Lower leg skin (tissue), 4 donors: ENCODE data around the gene MYO1A. TPM values are rescaled to one million over a fixed set of nuclear protein-coding genes. Genes with fewer than 3 reads are reported as not detected.

Experiments
- DNase-seq, 2 donors: peaks; one replicate each; pipeline ENCODE4 v3.0.0-alpha.2; 2019; ENCODE audit warnings: low spot score in 2 of 2
- H3K4me3 ChIP-seq: fragments of 200-600 bp; sonication (generic); 2 replicates; pipeline ENCODE4 v1.5.1; 2017; ENCODE audit warnings: mild to moderate bottlenecking, low read depth; ENCODE audit not compliant: poor library complexity, severe bottlenecking
- POLR2A ChIP-seq, 2 donors: fragments of 450-650 bp; IDR thresholded peaks; one replicate each; pipeline ENCODE4 v1.6.1; 2016 to 2017; ENCODE audit warnings: antibody characterized with exemption in 2 of 2, mild to moderate bottlenecking in 1 of 2, moderate library complexity in 1 of 2
- WGBS, 2 donors: methylation state at CpG; one replicate each; pipeline ENCODE4 v1.1.5; 2018; 5-methylcytosine and 5-hydroxymethylcytosine counted together
- intact Hi-C: fragments of 100-400 bp; cut with DNase I; formaldehyde crosslinking; loops from one replicate; pipeline ENCODE4 v1.15.0; 2023; ENCODE audit warnings: low total_unique reads
- total RNA-seq, 4 donors: library from RNA; depleted of rRNA; stranded (reverse); fragments of >200 nt; gene quantifications; one replicate each; pipeline ENCODE4 v1.1.0, GENCODE V29; 2016
- TF ChIP-seq, protein P1 (sequence below), 3 donors: fragments of 450-650 bp; IDR thresholded peaks; one replicate each; pipeline ENCODE4 v1.5.1; 2016; ENCODE audit warnings: antibody characterized with exemption in 3 of 3, mild to moderate bottlenecking in 3 of 3, moderate library complexity in 2 of 3

MYO1A gene
- total RNA-seq, 4 donors from 2014 or later, result 0.30 to 2.0 (median 0.39) TPM; not detected in 1

DNA sequence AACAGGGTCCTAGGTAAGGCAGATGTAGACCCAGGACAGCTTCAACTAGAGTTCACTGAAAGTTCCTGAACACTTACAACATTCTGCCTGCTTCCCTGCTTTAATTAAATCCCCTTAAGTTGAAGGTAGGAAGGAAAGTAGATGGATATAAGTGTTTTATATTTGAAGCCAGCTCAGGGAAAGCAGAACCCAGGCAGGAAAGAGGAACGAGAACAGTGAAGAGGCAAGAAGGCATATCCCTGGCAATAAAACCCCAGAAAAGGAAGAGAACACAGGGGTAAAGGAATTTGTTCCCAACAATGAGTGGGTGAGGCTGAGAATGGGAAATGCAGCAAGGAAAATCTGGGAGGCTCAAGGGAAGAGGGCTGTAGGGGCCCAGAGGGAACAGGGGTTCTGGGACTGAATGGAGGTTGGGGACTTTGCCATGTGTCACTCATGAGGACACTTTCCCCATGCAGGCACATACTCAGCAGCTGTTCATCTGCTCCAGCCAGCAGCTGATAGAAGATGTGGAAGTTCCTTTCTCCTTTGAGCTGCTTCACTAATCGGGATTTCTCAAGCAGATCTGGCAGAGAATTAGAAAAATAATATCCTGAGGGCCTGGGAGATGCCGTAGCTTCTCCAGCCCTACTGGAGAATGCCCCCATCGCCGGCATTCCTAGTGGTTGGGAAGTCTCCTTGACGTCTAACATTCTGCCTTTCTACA lies 3.7 kb downstream of the MYO1A start:
- intact Hi-C loops, result no loop called here
- DNase-seq, result no peak
- H3K4me3 ChIP-seq, result no peak overlapping the region
- TF ChIP-seq, protein P1, sequence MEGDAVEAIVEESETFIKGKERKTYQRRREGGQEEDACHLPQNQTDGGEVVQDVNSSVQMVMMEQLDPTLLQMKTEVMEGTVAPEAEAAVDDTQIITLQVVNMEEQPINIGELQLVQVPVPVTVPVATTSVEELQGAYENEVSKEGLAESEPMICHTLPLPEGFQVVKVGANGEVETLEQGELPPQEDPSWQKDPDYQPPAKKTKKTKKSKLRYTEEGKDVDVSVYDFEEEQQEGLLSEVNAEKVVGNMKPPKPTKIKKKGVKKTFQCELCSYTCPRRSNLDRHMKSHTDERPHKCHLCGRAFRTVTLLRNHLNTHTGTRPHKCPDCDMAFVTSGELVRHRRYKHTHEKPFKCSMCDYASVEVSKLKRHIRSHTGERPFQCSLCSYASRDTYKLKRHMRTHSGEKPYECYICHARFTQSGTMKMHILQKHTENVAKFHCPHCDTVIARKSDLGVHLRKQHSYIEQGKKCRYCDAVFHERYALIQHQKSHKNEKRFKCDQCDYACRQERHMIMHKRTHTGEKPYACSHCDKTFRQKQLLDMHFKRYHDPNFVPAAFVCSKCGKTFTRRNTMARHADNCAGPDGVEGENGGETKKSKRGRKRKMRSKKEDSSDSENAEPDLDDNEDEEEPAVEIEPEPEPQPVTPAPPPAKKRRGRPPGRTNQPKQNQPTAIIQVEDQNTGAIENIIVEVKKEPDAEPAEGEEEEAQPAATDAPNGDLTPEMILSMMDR (IDR thresholded peaks at IDR 0.05), result no peak
- no peak for TF ChIP-seq POLR2A (IDR thresholded peaks at IDR 0.05)
- 53 to 60% methylated on average over 6 of the region's 6 CpGs for WGBS, 2 donors

DNA sequence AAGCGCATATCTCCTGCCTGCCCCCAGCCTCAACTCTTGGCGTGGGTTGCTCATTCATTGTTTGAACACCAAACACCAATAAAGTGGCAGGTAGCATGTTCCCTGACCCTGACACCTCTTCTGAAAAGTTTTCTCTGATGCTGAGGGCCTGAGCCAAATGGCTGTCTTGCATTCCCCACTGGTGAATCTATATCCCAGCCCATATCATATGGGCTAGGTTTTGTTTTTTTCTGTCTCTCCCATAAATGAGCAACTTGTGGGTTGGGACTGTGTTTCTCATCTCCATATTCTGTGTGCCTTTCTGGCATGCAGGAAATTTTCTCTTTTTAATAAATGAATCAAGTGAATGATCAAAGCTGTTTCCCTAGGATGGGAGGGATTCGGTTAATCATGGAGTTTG lies 5.0 kb downstream of the MYO1A start:
- TF ChIP-seq, protein P1 (IDR thresholded peaks at IDR 0.05), result no peak
- TF ChIP-seq POLR2A (IDR thresholded peaks at IDR 0.05), result no peak
- H3K4me3 ChIP-seq, result no peak overlapping the region
- WGBS, 2 donors, result 91 to 93% methylated on average over 3 of the region's 3 CpGs
- intact Hi-C loops, result no loop called here
- no peak for DNase-seq

DNA sequence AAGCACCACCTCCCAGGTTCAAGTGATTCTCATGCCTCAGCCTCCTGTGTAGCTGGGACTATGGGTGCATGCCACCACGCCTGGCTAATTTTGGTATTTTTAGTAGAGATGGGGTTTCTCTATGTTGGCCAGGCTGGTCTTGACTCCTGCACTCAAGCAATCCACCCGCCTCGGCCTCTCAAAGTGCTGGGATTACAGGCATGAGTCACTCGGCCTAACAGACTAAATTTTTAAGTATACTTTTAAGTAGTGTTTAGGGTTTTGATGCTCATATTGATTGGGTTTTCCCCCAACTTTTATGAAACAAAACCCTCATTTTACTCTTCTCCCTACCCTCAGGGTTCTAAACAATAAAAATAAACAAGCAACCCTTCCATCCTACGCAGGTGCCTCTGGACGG lies 5.5 kb downstream of the MYO1A start:
- intact Hi-C loops, result no loop called here
- TF ChIP-seq, protein P1 (IDR thresholded peaks at IDR 0.05), result no peak
- no peak for TF ChIP-seq POLR2A (IDR thresholded peaks at IDR 0.05)
- no peak for DNase-seq
- 85 to 88% methylated on average over 6 of the region's 6 CpGs for WGBS, 2 donors
- no peak overlapping the region for H3K4me3 ChIP-seq

DNA sequence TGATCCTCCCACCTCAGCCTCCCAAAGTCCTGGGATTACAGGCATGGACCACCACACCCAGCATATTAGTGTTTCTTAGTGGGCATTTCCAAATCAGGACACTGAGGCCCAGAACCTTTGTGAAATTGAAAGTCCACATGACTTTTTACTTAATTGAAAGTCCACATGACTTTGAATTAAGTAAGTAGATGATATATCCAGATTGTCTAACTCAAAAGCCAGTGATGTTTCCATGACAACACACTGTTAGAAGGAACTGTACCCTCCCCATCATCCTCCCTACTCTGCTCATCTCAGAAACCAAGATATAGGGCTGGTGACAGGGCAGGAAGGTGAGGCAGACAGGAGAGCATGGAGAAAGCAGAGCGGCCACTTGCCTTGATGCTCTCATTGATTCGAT lies 7.2 kb downstream of the MYO1A start:
- intact Hi-C loops, result no loop called here
- no peak for TF ChIP-seq POLR2A (IDR thresholded peaks at IDR 0.05)
- TF ChIP-seq, protein P1 (IDR thresholded peaks at IDR 0.05), result no peak
- no peak for DNase-seq
- H3K4me3 ChIP-seq, result no peak overlapping the region
- WGBS, 2 donors, result 91 to 100% methylated on average over 2 of the region's 2 CpGs

DNA sequence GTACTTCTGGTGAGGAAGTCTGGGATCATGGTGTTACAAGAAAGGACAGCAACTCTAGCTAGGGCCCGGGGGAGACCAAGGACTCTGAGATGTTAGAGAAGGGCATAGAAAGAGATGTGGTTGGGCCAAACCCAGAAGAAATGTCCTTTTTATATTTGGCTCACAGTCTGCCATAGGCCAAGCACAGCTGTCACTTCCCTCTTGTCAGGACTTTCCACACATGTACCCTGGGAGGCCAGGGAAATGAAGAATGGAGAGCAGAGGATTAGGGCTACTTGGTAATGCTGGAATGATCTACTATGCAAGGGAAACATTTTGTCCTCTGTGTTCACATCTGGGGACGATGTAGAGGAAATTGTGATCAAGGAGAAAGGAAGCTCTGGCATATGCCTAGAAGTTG lies 9.2 kb downstream of the MYO1A start:
- 66 to 77% methylated on average over 2 of the region's 2 CpGs for WGBS, 2 donors
- intact Hi-C loops, result no loop called here
- H3K4me3 ChIP-seq, result no peak overlapping the region
- no peak for DNase-seq
- no peak for TF ChIP-seq POLR2A (IDR thresholded peaks at IDR 0.05)
- TF ChIP-seq, protein P1 (IDR thresholded peaks at IDR 0.05), result no peak

DNA sequence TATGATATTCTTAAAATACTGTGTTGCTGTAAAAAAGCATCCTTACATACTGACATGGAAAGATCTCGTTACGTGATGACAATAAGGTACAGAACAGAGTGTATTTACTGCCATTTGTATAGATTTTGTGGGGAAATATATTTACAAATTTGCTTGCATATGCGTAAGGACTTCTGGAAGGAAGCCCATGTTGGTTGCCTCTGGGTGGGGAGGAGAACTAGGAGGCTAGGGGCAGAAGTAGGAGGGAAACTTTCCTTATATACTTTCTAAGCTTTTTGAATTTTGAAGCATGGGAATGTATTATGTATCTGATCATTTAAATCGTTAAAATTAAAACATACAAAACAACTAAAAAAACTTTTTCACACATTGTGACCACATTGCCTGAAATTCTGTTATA lies 9.7 kb downstream of the MYO1A start:
- intact Hi-C loops, result no loop called here
- no peak for DNase-seq
- TF ChIP-seq POLR2A (IDR thresholded peaks at IDR 0.05), result no peak
- TF ChIP-seq, protein P1 (IDR thresholded peaks at IDR 0.05), result no peak
- no peak overlapping the region for H3K4me3 ChIP-seq
- 83 to 89% methylated on average over 4 of the region's 4 CpGs for whole genome bisulfite sequencing, 2 donors
